K562 (cell line): ENCODE results near the gene FASTKD3. TPM values are rescaled to one million over a fixed set of nuclear protein-coding genes. Genes with fewer than 3 reads are reported as not detected.

Source experiments
- CHAMP1 ChIP-seq: fragments of 450-650 bp; IDR thresholded peaks from 2 replicates; pipeline ENCODE4 v1.6.1; 2016; ENCODE audit warnings: mild to moderate bottlenecking
- EGR1 ChIP-seq: fragments of 450-650 bp; conservative IDR thresholded peaks from 2 replicates; pipeline ENCODE4 v1.6.1; 2017; ENCODE audit warnings: mild to moderate bottlenecking
- LARP7 ChIP-seq: fragments of 450-650 bp; IDR thresholded peaks from 2 replicates; pipeline ENCODE4 v1.6.1; 2016
- MGA ChIP-seq: fragments of 450-650 bp; IDR thresholded peaks from 2 replicates; pipeline ENCODE4 v1.6.1; 2016; ENCODE audit warnings: mild to moderate bottlenecking, moderate library complexity
- PHB ChIP-seq: fragments of 250-450 bp; sonication (Bioruptor Pico); IDR thresholded peaks from 2 replicates; pipeline ENCODE4 v1.5.0; 2021
- RAD51 ChIP-seq: fragments of 450-650 bp; IDR thresholded peaks from 2 replicates; pipeline ENCODE4 v1.7.1; 2016; ENCODE audit warnings: low read depth, mild to moderate bottlenecking, borderline replicate concordance
- SMC3 ChIP-seq: conservative IDR thresholded peaks from 2 replicates; pipeline ENCODE4 v1.6.1; 2011; ENCODE audit warnings: low read depth, low read length, improper control_type of control experiment; ENCODE audit not compliant: insufficient read depth
- polyA plus RNA-seq, 8 experiments: library from polyadenylated mRNA; depleted of rRNA in 4 of 8; stranded (reverse) in 5 of 8; unstranded in 3 of 8; fragments of >200 nt; fragmentation: Nextera tagmentation in 2 of 8; fragmentation: Illumina TruSeq in 1 of 8; extraction: Ambion mirVana in 2 of 8; extraction: Trizol in 1 of 8; gene quantifications; 2 replicates each; pipeline versions ENCODE4 v1.2.1 to v1.2.3, GENCODE V29; 2011 to 2014; ENCODE audit warnings: inconsistent platforms in 1 of 8, missing spikeins in 1 of 8
- total RNA-seq, 7 experiments: library from RNA; depleted of rRNA in 6 of 7; stranded (reverse); fragments of >200 nt in 6 of 7; fragmentation: Illumina TruSeq in 2 of 7; extraction: Trizol in 2 of 7; gene quantifications; 2 replicates each; pipeline versions ENCODE4 v1.2.1 to v1.2.3, GENCODE V29; 2011 to 2021; ENCODE audit warnings: low replicate concordance in 1 of 7
- TF ChIP-seq, protein P1 (sequence below), 2 experiments: fragments of 450-650 bp in 1 of 2; sonication (generic) in 1 of 2; formaldehyde crosslinking in 1 of 2; IDR thresholded peaks in 1 of 2; conservative IDR thresholded peaks in 1 of 2; 2 replicates each; pipeline versions ENCODE4 v1.6.1 to v1.8.1; 2016 to 2023; ENCODE audit warnings: mild to moderate bottlenecking in 2 of 2, moderate library complexity in 2 of 2, inconsistent platforms in 1 of 2, missing genetic modification reagents in 1 of 2
- TF ChIP-seq, protein P2 (sequence below), 3 experiments: IDR thresholded peaks in 2 of 3; conservative IDR thresholded peaks in 1 of 3; 2 replicates each; pipeline ENCODE4 v1.5.1; 2011 to 2012; ENCODE audit warnings: low read length in 3 of 3, mild to moderate bottlenecking in 3 of 3, control low read depth in 2 of 3, improper control_type of control experiment in 1 of 3, inconsistent platforms in 1 of 3, low read depth in 1 of 3, mixed read lengths in 1 of 3, moderate library complexity in 1 of 3; ENCODE audit not compliant: insufficient read depth in 2 of 3

Gene FASTKD3
- total and polyA plus RNA-seq, 9 of the 15 experiments (the other 6 are each of a cell fraction or from before 2014, with no cell fraction given), result 17.1 to 149 (median 47.5) TPM

DNA sequence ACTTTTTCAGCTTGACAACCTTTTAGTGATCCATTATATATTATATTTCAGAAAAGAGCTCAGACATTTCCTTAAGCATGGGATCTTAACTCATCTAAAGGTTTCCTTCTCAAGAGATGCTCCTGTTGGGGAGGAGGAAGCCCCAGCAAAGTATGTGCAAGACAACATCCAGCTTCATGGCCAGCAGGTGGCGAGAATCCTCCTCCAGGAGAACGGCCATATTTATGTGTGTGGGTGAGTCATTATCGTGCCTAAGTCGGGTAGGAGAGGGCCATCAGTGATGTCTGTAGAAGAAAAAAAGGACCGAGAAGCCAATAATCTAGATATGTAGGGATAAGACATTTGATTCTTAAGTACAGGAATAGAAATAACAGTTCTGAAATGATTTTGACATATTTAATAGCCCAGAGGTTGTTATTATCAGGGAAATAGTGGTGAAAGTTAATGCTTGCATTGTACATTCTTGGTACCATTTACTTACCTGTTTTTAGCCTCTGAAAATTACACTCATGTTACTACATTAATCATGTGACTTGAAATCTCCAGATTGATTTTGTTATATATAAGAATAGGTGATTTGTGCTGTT is 28.3 kb upstream of the FASTKD3 start (continued):
- TF ChIP-seq MGA (no peak), EGR1 (no peak), PHB (CRISPR knock-in tag) (no peak), RAD51 (no peak), SMC3 (peak; percentile 41; the same call in 1 of the 2 replicates), LARP7 (no peak), CHAMP1 (0 out of 2 replicates have a peak, but pooled peaks have one; percentile 32)
- TF ChIP-seq, protein P1, sequence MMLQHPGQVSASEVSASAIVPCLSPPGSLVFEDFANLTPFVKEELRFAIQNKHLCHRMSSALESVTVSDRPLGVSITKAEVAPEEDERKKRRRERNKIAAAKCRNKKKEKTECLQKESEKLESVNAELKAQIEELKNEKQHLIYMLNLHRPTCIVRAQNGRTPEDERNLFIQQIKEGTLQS (IDR thresholded peaks at IDR 0.05), result peak; percentile 67
- TF ChIP-seq, protein P1 (CRISPR knock-in tag; conservative IDR thresholded peaks at IDR 0.05), result no peak
- TF ChIP-seq, protein P2, sequence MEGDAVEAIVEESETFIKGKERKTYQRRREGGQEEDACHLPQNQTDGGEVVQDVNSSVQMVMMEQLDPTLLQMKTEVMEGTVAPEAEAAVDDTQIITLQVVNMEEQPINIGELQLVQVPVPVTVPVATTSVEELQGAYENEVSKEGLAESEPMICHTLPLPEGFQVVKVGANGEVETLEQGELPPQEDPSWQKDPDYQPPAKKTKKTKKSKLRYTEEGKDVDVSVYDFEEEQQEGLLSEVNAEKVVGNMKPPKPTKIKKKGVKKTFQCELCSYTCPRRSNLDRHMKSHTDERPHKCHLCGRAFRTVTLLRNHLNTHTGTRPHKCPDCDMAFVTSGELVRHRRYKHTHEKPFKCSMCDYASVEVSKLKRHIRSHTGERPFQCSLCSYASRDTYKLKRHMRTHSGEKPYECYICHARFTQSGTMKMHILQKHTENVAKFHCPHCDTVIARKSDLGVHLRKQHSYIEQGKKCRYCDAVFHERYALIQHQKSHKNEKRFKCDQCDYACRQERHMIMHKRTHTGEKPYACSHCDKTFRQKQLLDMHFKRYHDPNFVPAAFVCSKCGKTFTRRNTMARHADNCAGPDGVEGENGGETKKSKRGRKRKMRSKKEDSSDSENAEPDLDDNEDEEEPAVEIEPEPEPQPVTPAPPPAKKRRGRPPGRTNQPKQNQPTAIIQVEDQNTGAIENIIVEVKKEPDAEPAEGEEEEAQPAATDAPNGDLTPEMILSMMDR (IDR thresholded peaks at IDR 0.05 in 2 of 3, conservative IDR thresholded peaks at IDR 0.05 in 1 of 3; ENCODE audit: insufficient read depth in 2 of 3, low read depth in 1 of 3, low read length in 3 of 3), result peak; percentile 54 to 66 (median 54); a peak in 5 of 6 replicates
